ENCODE measurements around the gene CCDC200. TPM values are rescaled to one million over a fixed set of nuclear protein-coding genes. Genes with fewer than 3 reads are reported as not detected.

The CCDC200 gene
- total and polyA plus RNA-seq, 2 of the 13 experiments (the other 11 are each of a cell fraction or from before 2014, with no cell fraction given), result not detected

- TF ChIP-seq, protein P1, sequence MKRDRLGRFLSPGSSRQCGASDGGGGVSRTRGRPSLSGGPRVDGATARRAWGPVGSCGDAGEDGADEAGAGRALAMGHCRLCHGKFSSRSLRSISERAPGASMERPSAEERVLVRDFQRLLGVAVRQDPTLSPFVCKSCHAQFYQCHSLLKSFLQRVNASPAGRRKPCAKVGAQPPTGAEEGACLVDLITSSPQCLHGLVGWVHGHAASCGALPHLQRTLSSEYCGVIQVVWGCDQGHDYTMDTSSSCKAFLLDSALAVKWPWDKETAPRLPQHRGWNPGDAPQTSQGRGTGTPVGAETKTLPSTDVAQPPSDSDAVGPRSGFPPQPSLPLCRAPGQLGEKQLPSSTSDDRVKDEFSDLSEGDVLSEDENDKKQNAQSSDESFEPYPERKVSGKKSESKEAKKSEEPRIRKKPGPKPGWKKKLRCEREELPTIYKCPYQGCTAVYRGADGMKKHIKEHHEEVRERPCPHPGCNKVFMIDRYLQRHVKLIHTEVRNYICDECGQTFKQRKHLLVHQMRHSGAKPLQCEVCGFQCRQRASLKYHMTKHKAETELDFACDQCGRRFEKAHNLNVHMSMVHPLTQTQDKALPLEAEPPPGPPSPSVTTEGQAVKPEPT (CRISPR knock-in tag; IDR thresholded peaks at IDR 0.05; ENCODE audit: low read depth), result no peak
- TF ChIP-seq CAMTA2 (CRISPR knock-in tag; IDR thresholded peaks at IDR 0.05; ENCODE audit: borderline replicate concordance), result no peak
- TF ChIP-seq, protein P2, sequence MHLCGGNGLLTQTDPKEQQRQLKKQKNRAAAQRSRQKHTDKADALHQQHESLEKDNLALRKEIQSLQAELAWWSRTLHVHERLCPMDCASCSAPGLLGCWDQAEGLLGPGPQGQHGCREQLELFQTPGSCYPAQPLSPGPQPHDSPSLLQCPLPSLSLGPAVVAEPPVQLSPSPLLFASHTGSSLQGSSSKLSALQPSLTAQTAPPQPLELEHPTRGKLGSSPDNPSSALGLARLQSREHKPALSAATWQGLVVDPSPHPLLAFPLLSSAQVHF (CRISPR knock-in tag; IDR thresholded peaks at IDR 0.05), result no peak
- peak; percentile 45; the same call in 1 of the 2 replicates for TF ChIP-seq YEATS4 (CRISPR knock-in tag; IDR thresholded peaks at IDR 0.05; ENCODE audit: borderline replicate concordance)
- TF ChIP-seq MXD3 (CRISPR knock-in tag; IDR thresholded peaks at IDR 0.05), result no peak
- TF ChIP-seq HDAC1 (CRISPR knock-in tag; IDR thresholded peaks at IDR 0.05), result peak; percentile 70
- no peak for TF ChIP-seq ZZZ3 (CRISPR knock-in tag; IDR thresholded peaks at IDR 0.05; ENCODE audit: borderline replicate concordance)
- TF ChIP-seq E2F5 (CRISPR knock-in tag; conservative IDR thresholded peaks at IDR 0.05), result no peak
- no peak for TF ChIP-seq UBTF (CRISPR knock-in tag; IDR thresholded peaks at IDR 0.05)
- 0 out of 2 replicates have a peak, but pooled peaks have one; percentile 53 for TF ChIP-seq KDM4B (CRISPR knock-in tag; IDR thresholded peaks at IDR 0.05)
- TF ChIP-seq GLI4 (CRISPR knock-in tag; IDR thresholded peaks at IDR 0.05; ENCODE audit: borderline replicate concordance), result no peak
- no peak for TF ChIP-seq KMT2A (CRISPR knock-in tag; IDR thresholded peaks at IDR 0.05)
- TF ChIP-seq ZNF552 (CRISPR knock-in tag; IDR thresholded peaks at IDR 0.05; ENCODE audit: borderline replicate concordance), result no peak
- peak; percentile 63; the same call in 1 of the 2 replicates for TF ChIP-seq TARDBP (CRISPR knock-in tag; IDR thresholded peaks at IDR 0.05)
- TF ChIP-seq ZNF550 (CRISPR knock-in tag; IDR thresholded peaks at IDR 0.05; ENCODE audit: borderline replicate concordance), result no peak
- peak; percentile 92 for TF ChIP-seq GATAD2A (CRISPR knock-in tag; IDR thresholded peaks at IDR 0.05)
- TF ChIP-seq, protein P3, sequence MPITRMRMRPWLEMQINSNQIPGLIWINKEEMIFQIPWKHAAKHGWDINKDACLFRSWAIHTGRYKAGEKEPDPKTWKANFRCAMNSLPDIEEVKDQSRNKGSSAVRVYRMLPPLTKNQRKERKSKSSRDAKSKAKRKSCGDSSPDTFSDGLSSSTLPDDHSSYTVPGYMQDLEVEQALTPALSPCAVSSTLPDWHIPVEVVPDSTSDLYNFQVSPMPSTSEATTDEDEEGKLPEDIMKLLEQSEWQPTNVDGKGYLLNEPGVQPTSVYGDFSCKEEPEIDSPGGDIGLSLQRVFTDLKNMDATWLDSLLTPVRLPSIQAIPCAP (CRISPR knock-in tag; IDR thresholded peaks at IDR 0.05; ENCODE audit: low read depth), result no peak
- peak; percentile 60 for TF ChIP-seq BCL6 (CRISPR knock-in tag; IDR thresholded peaks at IDR 0.05)
These were observed 52.3 kb downstream of the CCDC200 start (continued) for GRCh38 chr17:43176119-43176570.

All from HepG2 (cell line).